PC-3 (cell line): ENCODE measurements around the gene MKRN2OS. TPM values are rescaled to one million over a fixed set of nuclear protein-coding genes. Genes with fewer than 3 reads are reported as not detected.

Experiments used
- ATAC-seq: fragments of 200-7000 bp; cut with Tn5 transposase; 2 replicates; pipeline ENCODE4 v1.9.1; 2020; ENCODE audit warnings: mild to moderate bottlenecking, moderate library complexity
- BruUV-seq: library from RNA; stranded (reverse); fragments of 400-500 nt; replicated peaks from 2 replicates; lab custom pipeline; 2021; lab: Mats Ljungman, UMichigan
- CTCF ChIA-PET: fragments of 300-600 bp; sonication (Branson Sonifier 250); formaldehyde crosslinking; loops from one replicate; lab custom pipeline; 2022; ENCODE audit warnings: antibody characterized with exemption; lab: Charles Lee
- POLR2A ChIA-PET: fragments of 300-600 bp; sonication (Branson Sonifier 250); formaldehyde crosslinking; loops from one replicate; lab custom pipeline; 2022; ENCODE audit warnings: antibody characterized with exemption; ENCODE audit not compliant: unreplicated experiment; lab: Charles Lee
- DNase-seq: peaks from one replicate; pipeline ENCODE4 v3.0.0-alpha.2; 2015
- H2AFZ ChIP-seq: fragments of 300-600 bp; sonication (generic); 2 replicates; pipeline ENCODE4 v1.6.0; 2016; ENCODE audit warnings: antibody characterized with exemption, low read length
- H3F3A ChIP-seq: fragments of 300-600 bp; sonication (generic); one replicate; pipeline ENCODE4 v1.6.0; 2017; ENCODE audit warnings: antibody characterized with exemption, low read length, control low read depth, mild to moderate bottlenecking; ENCODE audit not compliant: unreplicated experiment
- H3K27ac ChIP-seq: fragments of 300-600 bp; sonication (generic); 2 replicates; pipeline ENCODE4 v1.5.1; 2016; ENCODE audit warnings: mild to moderate bottlenecking, low read length
- H3K27me3 ChIP-seq: fragments of 300-600 bp; sonication (generic); 2 replicates; pipeline ENCODE4 v1.6.1; 2016; ENCODE audit warnings: low read length, mixed read lengths
- H3K36me3 ChIP-seq: fragments of 300-600 bp; sonication (generic); 2 replicates; pipeline ENCODE4 v1.6.1; 2016; ENCODE audit warnings: low read depth, mixed run types, low read length, mixed read lengths
- H3K4me1 ChIP-seq: fragments of 300-600 bp; sonication (generic); 2 replicates; pipeline ENCODE4 v1.5.1; 2016; ENCODE audit warnings: low read length; ENCODE audit not compliant: insufficient read depth
- H3K4me2 ChIP-seq: fragments of 300-600 bp; sonication (generic); 2 replicates; pipeline ENCODE4 v1.6.0; 2016; ENCODE audit warnings: low read length
- H3K4me3 ChIP-seq: fragments of 300-600 bp; sonication (generic); 2 replicates; pipeline ENCODE4 v1.5.1; 2016; ENCODE audit warnings: mild to moderate bottlenecking, low read length, mixed read lengths
- H3K79me2 ChIP-seq: fragments of 300-600 bp; sonication (generic); 2 replicates; pipeline ENCODE4 v1.6.1; 2017; ENCODE audit warnings: low read length, mixed read lengths
- H3K9ac ChIP-seq: fragments of 300-600 bp; sonication (generic); 2 replicates; pipeline ENCODE4 v1.6.0; 2016; ENCODE audit warnings: mild to moderate bottlenecking, low read length
- H3K9me2 ChIP-seq: fragments of 300-600 bp; sonication (generic); replicated peaks from 2 replicates; pipeline ENCODE4 v1.6.1; 2016; ENCODE audit warnings: mixed run types, low read length, mixed read lengths
- H3K9me3 ChIP-seq: fragments of 300-600 bp; sonication (generic); 2 replicates; pipeline ENCODE4 v1.6.1; 2016; ENCODE audit warnings: low read length, mixed read lengths
- H4K20me1 ChIP-seq: fragments of 300-600 bp; sonication (generic); 2 replicates; pipeline ENCODE4 v1.6.1; 2016; ENCODE audit warnings: low read length, mixed read lengths
- EZH2 ChIP-seq: fragments of 300-600 bp; sonication (generic); IDR thresholded peaks from one replicate; pipeline ENCODE4 v1.6.1; 2017; ENCODE audit warnings: antibody characterized with exemption, mild to moderate bottlenecking, low read length; ENCODE audit not compliant: unreplicated experiment
- EZH2phosphoT487 ChIP-seq: fragments of 300-600 bp; sonication (generic); IDR thresholded peaks from 2 replicates; pipeline ENCODE4 v1.6.1; 2018; ENCODE audit warnings: mild to moderate bottlenecking, antibody characterized with exemption, low read length, borderline replicate concordance
- intact Hi-C: fragments of 100-400 bp; cut with micrococcal nuclease; formaldehyde crosslinking; loops from 2 replicates; pipeline ENCODE4 v1.9.0; 2023
- total RNA-seq: library from RNA; depleted of rRNA; stranded (reverse); fragments of >200 nt; gene quantifications from 2 replicates; pipeline ENCODE4 v1.2.3, GENCODE V29; 2014
- TF ChIP-seq, protein P1 (sequence below): fragments of 300-600 bp; sonication (generic); conservative IDR thresholded peaks from 2 replicates; pipeline ENCODE4 v1.5.1; 2017; ENCODE audit warnings: antibody characterized with exemption, low read depth, mild to moderate bottlenecking, low read length

Gene MKRN2OS
- total RNA-seq, 1 experiment from 2014 or later = 6.6 TPM

GRCh38 chr3:12536423-12536822 is 8.9 kb downstream of the MKRN2OS start:
- Histone ChIP-seq H3K9me3 (no peaks in the 10 kb centered on the region), H3F3A (peaks cover 2% of the 10 kb centered on the region), H3K36me3 (peaks cover 41% of the 10 kb centered on the region), H3K79me2 (no peaks in the 10 kb centered on the region), H3K9ac (no peak overlapping the region), H3K4me2 (no peak overlapping the region), H3K4me1 (no peaks in the 10 kb centered on the region), H3K27me3 (no peaks in the 10 kb centered on the region), H3K9me2 (no peaks in the 10 kb centered on the region), H2AFZ (no peak overlapping the region), H3K27ac (no peak overlapping the region), H3K4me3 (no peak overlapping the region), H4K20me1 (no peaks in the 10 kb centered on the region)
- ChIA-PET POLR2A (no interaction called here), CTCF (interaction anchor here (0.5 kb wide), 1 partner anchor 348 kb away, joined by 3 read pairs; no protein-coding TSS in a partner anchor)
- BruUV-seq = no TSS peak
- peak; percentile 20; the same call in 1 of the 2 replicates for ATAC-seq
- DNase-seq = no peak
- TF ChIP-seq, protein P1, sequence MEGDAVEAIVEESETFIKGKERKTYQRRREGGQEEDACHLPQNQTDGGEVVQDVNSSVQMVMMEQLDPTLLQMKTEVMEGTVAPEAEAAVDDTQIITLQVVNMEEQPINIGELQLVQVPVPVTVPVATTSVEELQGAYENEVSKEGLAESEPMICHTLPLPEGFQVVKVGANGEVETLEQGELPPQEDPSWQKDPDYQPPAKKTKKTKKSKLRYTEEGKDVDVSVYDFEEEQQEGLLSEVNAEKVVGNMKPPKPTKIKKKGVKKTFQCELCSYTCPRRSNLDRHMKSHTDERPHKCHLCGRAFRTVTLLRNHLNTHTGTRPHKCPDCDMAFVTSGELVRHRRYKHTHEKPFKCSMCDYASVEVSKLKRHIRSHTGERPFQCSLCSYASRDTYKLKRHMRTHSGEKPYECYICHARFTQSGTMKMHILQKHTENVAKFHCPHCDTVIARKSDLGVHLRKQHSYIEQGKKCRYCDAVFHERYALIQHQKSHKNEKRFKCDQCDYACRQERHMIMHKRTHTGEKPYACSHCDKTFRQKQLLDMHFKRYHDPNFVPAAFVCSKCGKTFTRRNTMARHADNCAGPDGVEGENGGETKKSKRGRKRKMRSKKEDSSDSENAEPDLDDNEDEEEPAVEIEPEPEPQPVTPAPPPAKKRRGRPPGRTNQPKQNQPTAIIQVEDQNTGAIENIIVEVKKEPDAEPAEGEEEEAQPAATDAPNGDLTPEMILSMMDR = peak; percentile 38; the same call in 1 of the 2 replicates
- no peak for TF ChIP-seq EZH2
- no peak for TF ChIP-seq EZH2phosphoT487
- intact Hi-C loops = no loop called here

- TF ChIP-seq EZH2 = no peak
- no peak for TF ChIP-seq EZH2phosphoT487
- TF ChIP-seq, protein P1 = no peak
- DNase-seq (no peak), ATAC-seq (no peak)
- Histone ChIP-seq H4K20me1 (no peaks in the 10 kb centered on the region), H3K79me2 (no peaks in the 10 kb centered on the region), H2AFZ (no peak overlapping the region), H3K36me3 (peaks cover 53% of the 10 kb centered on the region), H3K27ac (no peak overlapping the region), H3K27me3 (no peaks in the 10 kb centered on the region), H3K9me3 (no peaks in the 10 kb centered on the region), H3F3A (no peaks in the 10 kb centered on the region), H3K4me2 (no peak overlapping the region), H3K9me2 (no peaks in the 10 kb centered on the region), H3K9ac (no peak overlapping the region), H3K4me1 (no peaks in the 10 kb centered on the region), H3K4me3 (no peak overlapping the region)
- BruUV-seq = no TSS peak
- ChIA-PET CTCF (no interaction called here), POLR2A (no interaction called here)
- intact Hi-C loops = no loop called here
Observed at GRCh38 chr3:12532182-12532581, 13.1 kb downstream of the MKRN2OS start.

DNA sequence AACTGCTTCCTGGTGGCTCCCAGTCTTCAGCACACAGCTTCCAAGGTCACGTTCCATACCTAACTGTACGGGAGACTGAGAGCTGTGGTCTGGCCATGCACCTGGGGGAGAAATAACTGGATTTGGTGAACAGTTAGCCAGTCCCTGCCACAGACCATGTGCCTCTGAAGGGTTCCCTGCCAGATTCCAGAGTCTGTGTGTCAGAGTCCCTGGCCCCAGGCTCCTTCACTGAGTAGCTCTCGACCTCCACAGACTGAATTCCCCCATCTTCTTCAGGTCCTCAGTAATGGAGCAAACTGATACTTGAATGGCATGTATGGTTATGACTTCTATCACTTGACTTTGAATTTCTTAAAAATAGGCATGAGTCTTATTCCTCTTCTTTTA is 17.5 kb downstream of the MKRN2OS start:
- no peaks in the 10 kb centered on the region for H3K79me2 ChIP-seq
- H3F3A ChIP-seq = no peaks in the 10 kb centered on the region
- no peak overlapping the region for H3K27ac ChIP-seq
- DNase-seq = no peak
- H2AFZ ChIP-seq = no peak overlapping the region
- ChIA-PET CTCF (no interaction called here), POLR2A (no interaction called here)
- H3K36me3 ChIP-seq = peaks cover 54% of the 10 kb centered on the region
- no peak for ATAC-seq
- no peak overlapping the region for H3K4me3 ChIP-seq
- intact Hi-C loops = no loop called here
- no peaks in the 10 kb centered on the region for H3K4me1 ChIP-seq
- no peaks in the 10 kb centered on the region for H3K27me3 ChIP-seq
- H3K9ac ChIP-seq = no peak overlapping the region
- no peaks in the 10 kb centered on the region for H3K9me2 ChIP-seq
- no peak for TF ChIP-seq EZH2phosphoT487
- no peak for TF ChIP-seq EZH2
- TF ChIP-seq, protein P1 = no peak
- no TSS peak for BruUV-seq
- no peaks in the 10 kb centered on the region for H4K20me1 ChIP-seq
- H3K4me2 ChIP-seq = no peak overlapping the region
- H3K9me3 ChIP-seq = no peaks in the 10 kb centered on the region
